Glutamatergic neuron (in vitro differentiated cells): Measurements from ENCODE around the gene EPHA3. TPM values are rescaled to one million over a fixed set of nuclear protein-coding genes. Genes with fewer than 3 reads are reported as not detected.
A peak's percentile ranks its signal among the peaks of the same experiment; 100 is the strongest.

Source experiments
- DNase-seq: peaks from one replicate; pipeline ENCODE4 v3.0.0; 2022
- H3K27ac Mint-ChIP-seq: one replicate; pipeline ENCODE4 v1.8.0; 2020; ENCODE audit warnings: mild to moderate bottlenecking, mixed read lengths, inconsistent platforms; ENCODE audit not compliant: unreplicated experiment
- H3K27me3 Mint-ChIP-seq: one replicate; pipeline ENCODE4 v1.8.0; 2020; ENCODE audit warnings: mild to moderate bottlenecking, moderate library complexity, mixed read lengths, inconsistent platforms; ENCODE audit not compliant: unreplicated experiment
- H3K36me3 Mint-ChIP-seq: one replicate; pipeline ENCODE4 v1.8.0; 2020; ENCODE audit warnings: mild to moderate bottlenecking, mixed read lengths, inconsistent platforms; ENCODE audit not compliant: unreplicated experiment
- H3K4me1 Mint-ChIP-seq: one replicate; pipeline ENCODE4 v1.8.0; 2020; ENCODE audit warnings: mild to moderate bottlenecking, low read depth, mixed read lengths, inconsistent platforms; ENCODE audit not compliant: unreplicated experiment
- H3K4me3 Mint-ChIP-seq: one replicate; pipeline ENCODE4 v1.8.0; 2020; ENCODE audit warnings: mild to moderate bottlenecking, mixed read lengths, inconsistent platforms; ENCODE audit not compliant: unreplicated experiment
- H3K9me3 Mint-ChIP-seq: one replicate; pipeline ENCODE4 v1.8.0; 2020; ENCODE audit warnings: mild to moderate bottlenecking, moderate library complexity, mixed read lengths, inconsistent platforms; ENCODE audit not compliant: unreplicated experiment
- CTCF ChIP-seq: fragments of 200-600 bp; sonication (generic); IDR thresholded peaks from one replicate; pipeline ENCODE4 v1.5.0; 2021; ENCODE audit not compliant: partially characterized antibody, unreplicated experiment
- total RNA-seq: library from RNA; stranded (reverse); fragmentation: NEBNext Ultra II Directional; extraction: Animal tissue kit (Norgen Biotek cat#: 25700); gene quantifications from one replicate; pipeline ENCODE4 v1.2.1, GENCODE V29; 2021; ENCODE audit not compliant: unreplicated experiment

Gene EPHA3
- total RNA-seq, 1 donor from 2014 or later = 9.9 TPM

GRCh38 chr3:89067736-89068135 is 39.7 kb upstream of the EPHA3 start:
- Mint-ChIP-seq H3K4me3 (no peak overlapping the region), H3K27ac (no peak overlapping the region), H3K4me1 (no peaks in the 10 kb centered on the region), H3K27me3 (no peaks in the 10 kb centered on the region), H3K9me3 (peaks cover 2% of the 10 kb centered on the region), H3K36me3 (no peaks in the 10 kb centered on the region)
- no peak for DNase-seq
- no peak for TF ChIP-seq CTCF

GRCh38 chr3:89072642-89073041 is 34.8 kb upstream of the EPHA3 start:
- Mint-ChIP-seq H3K27me3 (peaks cover 2% of the 10 kb centered on the region), H3K27ac (peak overlapping the region; percentile 23), H3K4me3 (no peak overlapping the region), H3K4me1 (no peaks in the 10 kb centered on the region), H3K36me3 (no peaks in the 10 kb centered on the region), H3K9me3 (peaks cover 2% of the 10 kb centered on the region)
- no peak for DNase-seq
- TF ChIP-seq CTCF = no peak

GRCh38 chr3:89079944-89080343 is 27.5 kb upstream of the EPHA3 start:
- H3K27me3 Mint-ChIP-seq = no peaks in the 10 kb centered on the region
- no peak for DNase-seq
- H3K4me1 Mint-ChIP-seq = no peaks in the 10 kb centered on the region
- no peak overlapping the region for H3K27ac Mint-ChIP-seq
- H3K9me3 Mint-ChIP-seq = no peaks in the 10 kb centered on the region
- no peaks in the 10 kb centered on the region for H3K36me3 Mint-ChIP-seq
- H3K4me3 Mint-ChIP-seq = no peak overlapping the region
- TF ChIP-seq CTCF = no peak

- H3K27me3 Mint-ChIP-seq = no peaks in the 10 kb centered on the region
Measured at GRCh38 chr3:89087851-89088250, 19.6 kb upstream of the EPHA3 start.

GRCh38 chr3:89098173-89098572 is 9.2 kb upstream of the EPHA3 start:
- TF ChIP-seq CTCF = no peak
- Mint-ChIP-seq H3K27ac (no peak overlapping the region), H3K4me3 (no peak overlapping the region), H3K27me3 (no peaks in the 10 kb centered on the region), H3K36me3 (no peaks in the 10 kb centered on the region), H3K9me3 (no peaks in the 10 kb centered on the region), H3K4me1 (peaks cover 6% of the 10 kb centered on the region)
- DNase-seq = no peak

More at GRCh38 chr3:89087851-89088250, 19.6 kb upstream of the EPHA3 start:
- no peak for TF ChIP-seq CTCF
- no peak overlapping the region for H3K4me3 Mint-ChIP-seq
- H3K27ac Mint-ChIP-seq = no peak overlapping the region
- no peaks in the 10 kb centered on the region for H3K4me1 Mint-ChIP-seq
- no peak for DNase-seq
- no peaks in the 10 kb centered on the region for H3K9me3 Mint-ChIP-seq
- H3K36me3 Mint-ChIP-seq = no peaks in the 10 kb centered on the region
